Keratinocyte (primary cell): Measurements from ENCODE around the gene DMBX1. TPM values are rescaled to one million over a fixed set of nuclear protein-coding genes. Genes with fewer than 3 reads are reported as not detected.

ENCODE experiments used
- DNase-seq: peaks from one replicate; pipeline ENCODE4 v3.0.0-alpha.2; 2011; ENCODE audit warnings: low read depth, missing footprints, low spot score
- FAIRE-seq: peaks from 2 replicates; lab custom pipeline; 2011; peaks lifted over from hg19 to GRCh38; lab: Jason Lieb, UNC
- H2AFZ ChIP-seq: 2 replicates; pipeline ENCODE4 v1.6.0; 2012; ENCODE audit warnings: low read length, control low read depth, inconsistent platforms; ENCODE audit not compliant: control insufficient read depth
- H3K27ac ChIP-seq: 2 replicates; pipeline ENCODE4 v1.5.1; 2011; ENCODE audit warnings: low read length; ENCODE audit not compliant: control insufficient read depth, insufficient read depth
- H3K27me3 ChIP-seq: 3 replicates; pipeline ENCODE4 v1.6.0; 2011; ENCODE audit warnings: low read length; ENCODE audit not compliant: control insufficient read depth, insufficient read depth; ENCODE audit errors: extremely low read depth
- H3K36me3 ChIP-seq, 2 experiments: 2 replicates in 1 of 2; 3 replicates in 1 of 2; pipeline ENCODE4 v1.5.1; 2011; ENCODE audit warnings: low read length in 2 of 2, mild to moderate bottlenecking in 1 of 2; ENCODE audit not compliant: control insufficient read depth in 2 of 2, insufficient read depth in 2 of 2; ENCODE audit errors: extremely low read depth in 1 of 2
- H3K4me1 ChIP-seq: 3 replicates; pipeline ENCODE4 v1.5.1; 2011; ENCODE audit warnings: low read length; ENCODE audit not compliant: control insufficient read depth, insufficient read depth; ENCODE audit errors: extremely low read depth
- H3K4me2 ChIP-seq: 3 replicates; pipeline ENCODE4 v1.6.0; 2011; ENCODE audit warnings: low read depth, low read length; ENCODE audit not compliant: control insufficient read depth, insufficient read depth; ENCODE audit errors: extremely low read depth
- H3K4me3 ChIP-seq, 3 experiments: fragments of 200-600 bp in 1 of 3; sonication (generic) in 1 of 3; 2 replicates in 2 of 3; 3 replicates in 1 of 3; pipeline ENCODE4 v1.5.1; 2011 to 2016; ENCODE audit warnings: low read length in 3 of 3, mild to moderate bottlenecking in 3 of 3, control low read depth in 2 of 3, inconsistent platforms in 1 of 3, low read depth in 1 of 3, mixed read lengths in 1 of 3, mixed run types in 1 of 3, moderate library complexity in 1 of 3; ENCODE audit not compliant: control insufficient read depth in 2 of 3, insufficient read depth in 2 of 3; ENCODE audit errors: extremely low read depth in 1 of 3
- H3K79me2 ChIP-seq: 2 replicates; pipeline ENCODE4 v1.6.0; 2012; ENCODE audit warnings: low read length; ENCODE audit not compliant: control insufficient read depth, insufficient read depth
- H3K9ac ChIP-seq: 3 replicates; pipeline ENCODE4 v1.6.0; 2011; ENCODE audit warnings: low read length; ENCODE audit not compliant: control insufficient read depth, insufficient read depth; ENCODE audit errors: extremely low read depth
- H3K9me1 ChIP-seq: 3 replicates; pipeline ENCODE4 v1.6.0; 2011; ENCODE audit warnings: low read length; ENCODE audit not compliant: control insufficient read depth, insufficient read depth; ENCODE audit errors: extremely low read depth
- H3K9me3 ChIP-seq: 2 replicates; pipeline ENCODE4 v1.5.1; 2012; ENCODE audit warnings: low read depth, low read length; ENCODE audit not compliant: control insufficient read depth
- H4K20me1 ChIP-seq: 3 replicates; pipeline ENCODE4 v1.6.0; 2011; ENCODE audit warnings: low read length; ENCODE audit not compliant: control insufficient read depth, insufficient read depth; ENCODE audit errors: extremely low read depth
- CTCF ChIP-seq, 3 experiments: IDR thresholded peaks in 1 of 3; conservative IDR thresholded peaks in 1 of 3; optimal IDR thresholded peaks in 1 of 3; 2 replicates in 2 of 3; 3 replicates in 1 of 3; pipeline versions ENCODE3 to v1.5.1; 2011; ENCODE audit warnings: low read length in 3 of 3, mild to moderate bottlenecking in 3 of 3, moderate library complexity in 2 of 3, control low read depth in 1 of 3, inconsistent platforms in 1 of 3; ENCODE audit not compliant: insufficient read depth in 2 of 3; ENCODE audit errors: extremely low read depth in 1 of 3
- EZH2 ChIP-seq: IDR thresholded peaks from one replicate; pipeline ENCODE4 v1.6.1; 2012; ENCODE audit warnings: inconsistent platforms, mild to moderate bottlenecking, low read length, moderate library complexity
- dilution Hi-C: fragments of 300-500 bp; cut with MboI; formaldehyde crosslinking; loops from one replicate; pipeline ENCODE4 v1.7.0; 2020; ENCODE audit warnings: low sequenced_read_pairs; ENCODE audit not compliant: extremely low pct_ligation_motif_present
- polyA plus RNA-seq, 5 experiments: library from polyadenylated mRNA; depleted of rRNA in 3 of 5; stranded (reverse) in 3 of 5; stranded (forward) in 1 of 5; unstranded in 1 of 5; fragments of >200 nt; gene quantifications; 1 replicate in 1 of 5; 2 replicates in 3 of 5; 3 replicates in 1 of 5; pipeline versions ENCODE4 v1.2.1 to v1.2.3, GENCODE V29; 2011 to 2012; ENCODE audit warnings: missing spikeins in 2 of 5, low read depth in 1 of 5, low replicate concordance in 1 of 5

Gene DMBX1
- polyA plus RNA-seq, 1 donor (not counting 4 experiments of a cell fraction or from before 2014, with no cell fraction given) = not detected

GRCh38 chr1:46506470-46507219 lies 17.0 kb downstream of the DMBX1 start:
- Histone ChIP-seq H3K27ac (no peak overlapping the region), H3K4me2 (no peak overlapping the region), H2AFZ (no peak overlapping the region), H3K36me3 (no peaks in the 10 kb centered on the region), H4K20me1 (no peaks in the 10 kb centered on the region), H3K79me2 (no peaks in the 10 kb centered on the region), H3K27me3 (peaks cover 3% of the 10 kb centered on the region), H3K4me1 (no peaks in the 10 kb centered on the region), H3K9ac (no peak overlapping the region), H3K9me3 (no peaks in the 10 kb centered on the region), H3K4me3 (no peak overlapping the region), H3K9me1 (no peaks in the 10 kb centered on the region)
- dilution Hi-C loops = no loop called here
- FAIRE-seq (no peak), DNase-seq (no peak)
- no peak for TF ChIP-seq EZH2
- no peak for TF ChIP-seq CTCF (optimal IDR thresholded peaks at IDR 0.05 in 1 of 3, IDR thresholded peaks at IDR 0.05 in 1 of 3, conservative IDR thresholded peaks at IDR 0.05 in 1 of 3; ENCODE audit: extremely low read depth in 1 of 3, insufficient read depth in 2 of 3, low read length in 3 of 3)

- no peak for FAIRE-seq
Measured at GRCh38 chr1:46508757-46509156, 19.1 kb downstream of the DMBX1 start.

More at GRCh38 chr1:46508757-46509156, 19.1 kb downstream of the DMBX1 start:
- H3K4me1 ChIP-seq = no peaks in the 10 kb centered on the region
- H3K4me3 ChIP-seq = no peak overlapping the region
- peaks cover 3% of the 10 kb centered on the region for H3K27me3 ChIP-seq
- DNase-seq = no peak
- H3K9me3 ChIP-seq = no peaks in the 10 kb centered on the region
- H4K20me1 ChIP-seq = no peaks in the 10 kb centered on the region
- H3K4me2 ChIP-seq = no peak overlapping the region
- no peaks in the 10 kb centered on the region for H3K9me1 ChIP-seq
- H3K36me3 ChIP-seq = no peaks in the 10 kb centered on the region
- dilution Hi-C loops = no loop called here
- H3K9ac ChIP-seq = no peak overlapping the region
- no peaks in the 10 kb centered on the region for H3K79me2 ChIP-seq
- no peak overlapping the region for H3K27ac ChIP-seq
- TF ChIP-seq EZH2 = no peak
- H2AFZ ChIP-seq = no peak overlapping the region
